Ishikawa (cell line): ENCODE measurements around the gene MKNK1.

Experiments
- CEBPB ChIP-seq: IDR thresholded peaks from 2 replicates; pipeline ENCODE4 v1.6.1; 2012
- CREB1 ChIP-seq: IDR thresholded peaks from 2 replicates; pipeline ENCODE4 v1.6.1; 2012; ENCODE audit warnings: low read depth
- EGR1 ChIP-seq: IDR thresholded peaks from 2 replicates; pipeline ENCODE4 v1.6.1; 2012
- EP300 ChIP-seq: IDR thresholded peaks from 2 replicates; pipeline ENCODE4 v1.6.1; 2012; ENCODE audit warnings: borderline replicate concordance
- FOXM1 ChIP-seq: IDR thresholded peaks from 2 replicates; pipeline ENCODE4 v1.6.1; 2012; ENCODE audit warnings: low read depth, borderline replicate concordance
- MAX ChIP-seq: IDR thresholded peaks from 2 replicates; pipeline ENCODE4 v1.6.1; 2012
- NFIC ChIP-seq: IDR thresholded peaks from 2 replicates; pipeline ENCODE4 v1.6.1; 2012
- RAD21 ChIP-seq: IDR thresholded peaks from 2 replicates; pipeline ENCODE4 v1.6.1; 2012; ENCODE audit warnings: low read depth
- REST ChIP-seq: IDR thresholded peaks from 2 replicates; pipeline ENCODE4 v1.6.1; 2012; ENCODE audit warnings: low read depth, mild to moderate bottlenecking
- TAF1 ChIP-seq: IDR thresholded peaks from 2 replicates; pipeline ENCODE4 v1.6.1; 2012; ENCODE audit warnings: low read depth, mild to moderate bottlenecking
- TCF12 ChIP-seq: IDR thresholded peaks from 2 replicates; pipeline ENCODE4 v1.6.1; 2012; ENCODE audit warnings: low read depth
- TEAD4 ChIP-seq: IDR thresholded peaks from 2 replicates; pipeline ENCODE4 v1.6.1; 2012
- USF1 ChIP-seq: IDR thresholded peaks from 2 replicates; pipeline ENCODE4 v1.6.1; 2012
- YY1 ChIP-seq: IDR thresholded peaks from 2 replicates; pipeline ENCODE4 v1.6.1; 2012; ENCODE audit warnings: low read depth
- ZBTB7A ChIP-seq: IDR thresholded peaks from 2 replicates; pipeline ENCODE4 v1.6.1; 2012; ENCODE audit warnings: low read depth

The MKNK1 gene

GRCh38 chr1:46521414-46521813, 82.7 kb downstream of the MKNK1 start:
- TF ChIP-seq NFIC (no peak), REST (no peak), YY1 (no peak)

GRCh38 chr1:46520063-46520911, 83.8 kb downstream of the MKNK1 start:
- TF ChIP-seq CEBPB: no peak
- peak; percentile 66 for TF ChIP-seq FOXM1
- TF ChIP-seq ZBTB7A: no peak; the same call in none of the 2 replicates
- TF ChIP-seq TCF12: peak; percentile 80
- no peak for TF ChIP-seq CREB1
- TF ChIP-seq YY1: peak; percentile 69
- TF ChIP-seq TAF1: peak; percentile 51; the same call in 1 of the 2 replicates
- peak; percentile 92 for TF ChIP-seq EP300
- no peak for TF ChIP-seq REST
- TF ChIP-seq NFIC: peak; percentile 94
- TF ChIP-seq USF1: peak; percentile 53; the same call in 1 of the 2 replicates
- peak; percentile 93 for TF ChIP-seq TEAD4
- peak; percentile 70 for TF ChIP-seq MAX
- peak; percentile 85 for TF ChIP-seq EGR1
- TF ChIP-seq RAD21: peak; percentile 15; the same call in 1 of the 2 replicates

- TF ChIP-seq CREB1 (no peak), YY1 (no peak), TAF1 (no peak), REST (no peak), TCF12 (no peak), CEBPB (no peak), TEAD4 (no peak), EGR1 (no peak), ZBTB7A (no peak), RAD21 (no peak), USF1 (no peak), FOXM1 (no peak), EP300 (no peak), MAX (no peak)
These were observed 84.9 kb downstream of the MKNK1 start for GRCh38 chr1:46519209-46519608.

GRCh38 chr1:46517932-46518498, 86.1 kb downstream of the MKNK1 start:
- TF ChIP-seq TAF1 (no peak), EP300 (0 out of 2 replicates have a peak, but pooled peaks have one; percentile 41), NFIC (peak; percentile 19; the same call in 1 of the 2 replicates)
